DND-41 (cell line): Measurements from ENCODE around the gene COPG2.

Experiments used
- ATAC-seq: fragments of 200-7000 bp; cut with Tn5 transposase; 3 replicates; pipeline ENCODE4 v1.9.1; 2021; ENCODE audit warnings: low read depth; ENCODE audit not compliant: insufficient read depth
- DNase-seq: peaks from one replicate; pipeline ENCODE4 v3.0.0-alpha.2; 2020
- H2AFZ ChIP-seq: 2 replicates; pipeline ENCODE4 v1.6.0; 2012; ENCODE audit warnings: low read depth, low read length
- H3K27ac ChIP-seq: 2 replicates; pipeline ENCODE4 v1.5.1; 2012; ENCODE audit warnings: low read length, inconsistent platforms
- H3K27me3 ChIP-seq: fragments of 200-600 bp; sonication (generic); 2 replicates; pipeline ENCODE4 v1.6.0; 2012; ENCODE audit warnings: low read length, mild to moderate bottlenecking, inconsistent platforms; ENCODE audit not compliant: insufficient read depth, poor library complexity
- H3K36me3 ChIP-seq: 2 replicates; pipeline ENCODE4 v1.5.1; 2012; ENCODE audit warnings: low read length, inconsistent platforms; ENCODE audit not compliant: insufficient read depth
- H3K4me1 ChIP-seq: 2 replicates; pipeline ENCODE4 v1.5.1; 2012; ENCODE audit warnings: mild to moderate bottlenecking, low read length; ENCODE audit not compliant: insufficient read depth
- H3K4me2 ChIP-seq: 2 replicates; pipeline ENCODE4 v1.6.0; 2012; ENCODE audit warnings: mild to moderate bottlenecking, moderate library complexity, low read length, inconsistent platforms; ENCODE audit not compliant: insufficient read depth
- H3K4me3 ChIP-seq, 2 experiments: fragments of 200-600 bp in 1 of 2; shearing (Covaris generic) in 1 of 2; 2 replicates each; pipeline ENCODE4 v1.5.1; 2012 to 2016; ENCODE audit warnings: inconsistent platforms in 2 of 2, low read length in 2 of 2, mild to moderate bottlenecking in 2 of 2, low read depth in 1 of 2, moderate library complexity in 1 of 2
- H3K79me2 ChIP-seq: 2 replicates; pipeline ENCODE4 v1.6.0; 2012; ENCODE audit warnings: low read length, inconsistent platforms; ENCODE audit not compliant: insufficient read depth
- H3K9ac ChIP-seq: 2 replicates; pipeline ENCODE4 v1.6.0; 2012; ENCODE audit warnings: low read depth, mild to moderate bottlenecking, inconsistent platforms, low read length, moderate library complexity
- H3K9me3 ChIP-seq: 2 replicates; pipeline ENCODE4 v1.5.1; 2012; ENCODE audit warnings: low read length, moderate library complexity, mild to moderate bottlenecking, inconsistent platforms; ENCODE audit not compliant: insufficient read depth, severe bottlenecking
- H4K20me1 ChIP-seq: 2 replicates; pipeline ENCODE4 v1.6.0; 2012; ENCODE audit warnings: low read length; ENCODE audit not compliant: insufficient read depth
- CTCF ChIP-seq: IDR thresholded peaks from 2 replicates; pipeline ENCODE4 v1.5.1; 2012; ENCODE audit warnings: borderline replicate concordance, low read length, moderate library complexity, mild to moderate bottlenecking; ENCODE audit not compliant: poor library complexity, severe bottlenecking; ENCODE audit errors: extremely low read depth
- EZH2 ChIP-seq: IDR thresholded peaks from 3 replicates; pipeline ENCODE4 v1.6.1; 2012; ENCODE audit warnings: borderline replicate concordance, low read depth, mild to moderate bottlenecking, moderate library complexity, low read length, inconsistent platforms; ENCODE audit not compliant: severe bottlenecking

COPG2 gene

GRCh38 chr7:130506358-130506757, 162.2 kb downstream of the COPG2 start:
- no peak for DNase-seq
- ATAC-seq = no peak
- no peak overlapping the region for H3K4me2 ChIP-seq
- no peaks in the 10 kb centered on the region for H4K20me1 ChIP-seq
- no peaks in the 10 kb centered on the region for H3K9me3 ChIP-seq
- TF ChIP-seq CTCF (no peak), EZH2 (no peak)
- H2AFZ ChIP-seq = no peak overlapping the region
- H3K79me2 ChIP-seq = no peaks in the 10 kb centered on the region
- no peak overlapping the region for H3K27ac ChIP-seq
- H3K27me3 ChIP-seq = no peaks in the 10 kb centered on the region
- no peak overlapping the region for H3K4me3 ChIP-seq
- no peaks in the 10 kb centered on the region for H3K4me1 ChIP-seq
- H3K36me3 ChIP-seq = peaks cover 17% of the 10 kb centered on the region; the same call in 1 of the 2 replicates
- no peak overlapping the region for H3K9ac ChIP-seq

GRCh38 chr7:130505753-130506152, 162.8 kb downstream of the COPG2 start:
- Histone ChIP-seq H2AFZ (no peak overlapping the region), H3K9ac (no peak overlapping the region), H4K20me1 (no peaks in the 10 kb centered on the region), H3K4me3 (no peak overlapping the region), H3K27ac (no peak overlapping the region), H3K9me3 (no peaks in the 10 kb centered on the region), H3K79me2 (no peaks in the 10 kb centered on the region), H3K4me2 (no peak overlapping the region), H3K36me3 (peaks cover 17% of the 10 kb centered on the region; the same call in 1 of the 2 replicates), H3K4me1 (no peaks in the 10 kb centered on the region), H3K27me3 (no peaks in the 10 kb centered on the region)
- no peak for TF ChIP-seq EZH2
- TF ChIP-seq CTCF = no peak
- ATAC-seq = no peak
- no peak for DNase-seq

GRCh38 chr7:130500910-130501309, 167.6 kb downstream of the COPG2 start:
- H3K9me3 ChIP-seq = no peaks in the 10 kb centered on the region
- no peak overlapping the region for H3K4me3 ChIP-seq
- no peak overlapping the region for H3K9ac ChIP-seq
- H2AFZ ChIP-seq = no peak overlapping the region
- H3K79me2 ChIP-seq = no peaks in the 10 kb centered on the region
- no peaks in the 10 kb centered on the region for H3K4me1 ChIP-seq
- no peak for DNase-seq
- no peak overlapping the region for H3K4me2 ChIP-seq
- H4K20me1 ChIP-seq = no peaks in the 10 kb centered on the region
- H3K27ac ChIP-seq = no peak overlapping the region
- no peak for ATAC-seq
- TF ChIP-seq CTCF = no peak
- TF ChIP-seq EZH2 = no peak
- H3K36me3 ChIP-seq = no peaks in the 10 kb centered on the region
- H3K27me3 ChIP-seq = no peaks in the 10 kb centered on the region

GRCh38 chr7:130500463-130500862, 168.1 kb downstream of the COPG2 start:
- Histone ChIP-seq H4K20me1 (no peaks in the 10 kb centered on the region), H3K36me3 (no peaks in the 10 kb centered on the region), H3K9me3 (no peaks in the 10 kb centered on the region), H3K9ac (no peak overlapping the region), H3K4me2 (no peak overlapping the region), H2AFZ (no peak overlapping the region), H3K27ac (no peak overlapping the region), H3K4me3 (no peak overlapping the region), H3K79me2 (no peaks in the 10 kb centered on the region), H3K4me1 (no peaks in the 10 kb centered on the region), H3K27me3 (no peaks in the 10 kb centered on the region)
- DNase-seq (no peak), ATAC-seq (no peak)
- TF ChIP-seq CTCF (no peak), EZH2 (no peak)
